ENCODE measurements around the gene ASTN2.

The ASTN2 gene

DNA sequence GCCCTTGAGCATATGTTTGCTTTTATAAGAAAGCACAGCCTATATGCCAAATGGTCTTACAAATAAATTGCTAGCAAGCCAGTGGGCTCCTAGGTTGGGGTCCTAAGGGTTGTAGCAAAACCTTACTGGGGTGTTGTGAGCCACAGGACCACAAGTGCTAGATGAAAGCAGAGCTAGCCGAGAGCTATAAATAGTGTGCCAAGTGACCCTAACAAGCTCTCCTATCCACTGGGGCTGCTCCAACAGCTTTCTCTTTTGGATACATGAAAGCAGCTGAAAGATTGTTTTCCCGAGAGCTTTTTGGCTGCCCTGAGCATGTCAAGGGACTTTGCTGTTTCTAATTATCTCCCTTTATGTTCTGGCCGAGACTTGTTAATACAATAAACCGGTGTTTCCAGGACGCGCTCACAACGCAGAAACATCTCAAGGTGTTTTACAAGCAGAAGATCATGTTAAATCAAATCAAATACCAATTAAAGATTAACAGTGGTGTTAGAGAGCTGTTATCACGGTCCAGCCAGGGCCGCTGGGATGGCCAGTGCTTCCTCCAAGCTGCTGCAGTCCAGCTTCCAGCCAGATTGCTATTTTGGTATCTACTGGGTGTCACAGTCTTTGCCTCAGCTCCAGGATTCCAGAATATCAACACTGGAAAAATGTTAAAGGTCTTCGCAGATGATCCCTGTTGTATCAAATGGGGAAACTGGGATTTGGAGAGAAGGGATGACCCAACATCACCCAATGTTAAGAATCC is 351.0 kb downstream of the ASTN2 start:
- DNase-seq: no peak

DNA sequence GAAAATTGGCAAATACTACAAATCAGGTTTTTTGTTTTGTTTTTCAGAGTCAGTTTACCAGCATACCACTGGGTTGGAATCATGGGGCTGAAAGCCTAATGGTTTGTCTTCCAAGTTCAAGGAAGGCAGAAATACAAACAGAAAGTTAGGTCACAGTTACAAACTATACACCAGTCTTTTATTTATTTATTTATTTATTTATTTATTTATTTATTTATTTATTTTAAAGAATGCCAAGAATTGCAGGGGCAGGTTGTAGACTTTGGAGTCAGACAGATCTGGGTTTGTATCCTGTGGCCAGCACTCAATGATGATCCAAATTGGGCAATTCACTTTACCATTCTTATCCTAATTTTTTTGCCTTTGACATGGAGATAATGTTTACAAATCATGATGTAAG is 353.9 kb downstream of the ASTN2 start:
- no peak for DNase-seq

DNA sequence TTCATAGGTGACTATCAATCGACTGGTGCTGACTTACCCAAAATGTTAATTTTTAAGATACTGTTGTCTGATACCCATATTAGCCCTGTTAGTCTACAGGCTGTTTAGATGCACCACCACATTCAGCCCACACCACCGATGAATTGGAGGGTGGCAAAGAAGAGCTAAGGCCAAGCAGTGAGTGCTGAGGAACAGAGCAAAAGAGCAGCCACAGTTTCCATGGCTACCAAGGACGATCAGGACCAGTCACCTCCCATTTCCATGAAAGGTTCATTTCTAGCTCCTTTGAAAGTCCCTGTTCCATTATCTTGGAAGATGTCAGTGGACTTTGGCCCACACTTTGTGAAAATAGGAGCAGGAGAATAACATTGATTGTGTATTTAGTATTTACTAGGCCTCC is 364.9 kb downstream of the ASTN2 start:
- no peak for DNase-seq

DNA sequence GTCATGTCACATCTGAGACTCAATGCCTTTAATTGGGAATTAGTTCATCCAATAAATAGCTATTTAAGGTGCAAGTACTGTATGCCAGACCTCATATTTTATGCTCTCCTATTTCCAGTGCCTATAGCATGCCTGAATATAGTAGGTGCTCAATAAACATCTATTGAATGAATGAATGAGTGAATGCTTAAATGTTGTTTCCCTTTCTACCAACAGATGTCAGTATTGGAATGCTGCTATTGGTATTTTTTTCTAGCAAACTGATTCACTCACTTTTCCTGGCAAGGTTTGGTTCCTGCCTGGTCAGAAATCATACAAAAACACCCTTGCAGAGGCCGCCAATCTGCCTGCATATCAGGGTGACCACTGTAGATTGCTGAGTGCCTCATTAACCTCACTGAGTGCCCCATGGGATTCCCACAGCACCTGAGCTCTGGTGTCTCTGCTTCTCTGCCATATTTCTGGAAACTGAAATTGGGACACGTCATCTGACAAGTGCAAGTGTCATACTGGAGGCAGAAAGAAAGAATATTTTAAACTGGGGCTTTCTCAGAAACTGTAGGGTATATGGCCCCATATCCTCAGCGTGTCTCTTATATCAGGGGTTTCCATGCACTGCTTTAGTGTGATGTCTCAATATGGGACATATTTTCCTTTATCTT is 368.1 kb downstream of the ASTN2 start:
- DNase-seq: no peak

DNA sequence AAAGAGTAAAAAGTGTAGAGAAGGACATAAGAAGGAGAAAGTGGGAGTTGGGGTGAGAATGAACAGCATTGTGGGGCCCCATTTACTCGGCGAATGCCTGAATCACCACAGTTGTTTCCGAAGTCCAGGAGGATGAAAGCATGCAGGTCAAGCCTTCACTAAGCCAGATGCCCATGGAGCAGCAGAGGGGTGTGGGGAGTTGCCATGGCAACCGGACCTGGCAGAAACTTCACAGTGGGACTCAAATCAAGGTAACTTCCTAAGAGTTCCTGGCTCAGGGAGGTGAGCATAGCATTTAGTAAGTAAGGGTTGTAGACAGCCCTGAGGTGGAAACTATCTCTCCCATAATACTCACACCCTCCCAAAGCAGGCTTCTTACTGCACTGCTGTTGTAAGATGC is 370.6 kb downstream of the ASTN2 start:
- no peak for DNase-seq

DNA sequence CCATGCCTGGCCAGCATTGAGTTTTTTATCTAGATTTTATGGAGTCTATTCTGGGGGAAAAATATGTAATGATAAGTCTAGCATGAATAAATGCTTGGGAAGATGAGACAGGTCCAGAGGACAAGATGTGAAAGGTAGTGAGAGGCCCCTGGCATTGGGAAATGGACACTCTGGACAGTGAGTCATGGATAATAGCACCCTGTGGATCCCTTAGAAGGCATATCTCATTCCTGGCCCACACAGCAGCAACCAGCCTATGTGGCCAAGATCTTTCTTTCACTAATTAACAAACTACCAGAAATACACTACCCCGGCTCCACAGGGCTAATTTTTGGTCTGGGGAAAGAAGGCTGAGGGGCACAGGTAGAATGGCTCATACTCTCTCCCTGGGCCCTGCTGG is 371.7 kb downstream of the ASTN2 start:
- DNase-seq: no peak

DNA sequence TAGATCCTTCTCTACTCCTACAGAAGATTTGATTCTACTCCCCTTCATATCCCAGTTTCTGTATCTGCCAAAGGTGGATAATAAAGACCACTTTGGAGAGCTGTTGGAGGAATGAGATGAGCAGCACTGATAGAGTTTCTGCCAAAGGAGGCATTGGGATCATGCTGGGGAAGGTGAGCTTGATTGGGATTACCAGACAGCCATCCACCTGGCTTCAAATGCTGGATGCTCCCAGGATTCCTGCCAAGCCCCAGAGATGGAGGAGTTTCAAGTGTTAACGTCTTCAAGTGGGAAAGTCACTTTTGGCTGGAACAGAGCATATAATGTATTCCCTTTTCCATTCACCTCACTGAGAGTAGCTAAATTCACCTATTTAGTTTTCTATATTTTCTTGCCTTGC is 379.3 kb downstream of the ASTN2 start:
- no peak for DNase-seq

DNA sequence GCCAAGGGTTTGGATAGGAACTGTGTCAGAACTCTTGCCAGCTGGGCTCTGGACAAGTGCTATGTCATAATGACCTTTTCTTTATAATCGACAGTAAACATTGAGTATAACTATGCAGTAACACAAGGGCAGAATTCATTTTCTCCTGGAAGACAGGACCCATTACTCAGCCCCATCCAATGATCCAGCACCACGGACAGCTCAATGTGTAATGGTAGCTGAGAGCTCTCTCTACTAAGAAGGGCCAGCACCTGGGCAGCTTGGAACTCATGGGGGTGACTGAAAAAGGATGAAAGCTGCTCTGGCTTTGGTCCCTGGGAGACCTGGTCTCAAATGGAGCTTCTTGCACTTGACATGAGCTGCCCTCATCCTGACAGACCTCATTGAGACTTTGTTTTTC is 380.0 kb downstream of the ASTN2 start:
- no peak for DNase-seq

DNA sequence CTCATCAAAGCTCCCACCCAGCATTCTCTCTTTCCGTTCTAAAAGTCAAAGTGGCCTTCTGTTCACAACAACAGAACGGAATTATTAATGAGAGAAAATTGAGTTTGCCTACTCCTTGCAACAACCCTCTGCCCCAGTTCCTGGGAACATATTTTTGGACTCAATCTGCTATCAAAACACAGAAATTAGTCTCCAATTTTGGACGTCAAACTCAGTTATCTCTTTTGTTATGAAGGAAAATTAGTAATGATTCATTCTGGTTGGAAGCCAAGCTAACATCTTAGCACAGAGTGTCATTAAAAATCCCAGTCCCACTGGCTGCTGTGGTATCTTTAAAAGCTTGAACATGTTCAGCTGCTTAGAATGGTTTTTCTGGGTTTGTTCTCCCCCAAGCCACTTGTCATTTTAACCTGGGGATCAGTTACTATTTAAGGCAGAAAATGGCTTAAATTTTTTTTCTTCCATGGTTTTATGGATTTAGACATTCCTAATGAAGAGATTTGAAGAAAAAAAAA is 384.5 kb downstream of the ASTN2 start:
- no peak for DNase-seq

DNA sequence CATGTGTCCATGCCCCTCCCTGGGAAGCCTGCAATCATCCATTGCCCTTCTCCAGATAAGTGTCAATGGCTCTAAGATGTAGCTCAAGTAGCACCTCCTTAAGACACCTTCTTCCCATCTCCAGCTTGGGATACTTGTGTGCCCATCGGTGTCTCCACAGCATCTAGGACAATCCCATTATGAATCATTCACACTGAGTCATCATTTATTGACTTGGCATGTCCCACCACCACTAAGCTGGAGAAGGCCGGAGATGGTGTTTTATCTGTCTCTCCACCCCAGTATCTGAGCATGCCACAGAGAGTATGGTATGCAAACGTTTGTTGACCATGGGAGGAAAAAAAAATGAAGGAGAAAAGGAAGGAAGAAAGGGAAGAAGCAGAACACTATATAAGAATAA is 385.5 kb downstream of the ASTN2 start:
- DNase-seq: no peak

DNA sequence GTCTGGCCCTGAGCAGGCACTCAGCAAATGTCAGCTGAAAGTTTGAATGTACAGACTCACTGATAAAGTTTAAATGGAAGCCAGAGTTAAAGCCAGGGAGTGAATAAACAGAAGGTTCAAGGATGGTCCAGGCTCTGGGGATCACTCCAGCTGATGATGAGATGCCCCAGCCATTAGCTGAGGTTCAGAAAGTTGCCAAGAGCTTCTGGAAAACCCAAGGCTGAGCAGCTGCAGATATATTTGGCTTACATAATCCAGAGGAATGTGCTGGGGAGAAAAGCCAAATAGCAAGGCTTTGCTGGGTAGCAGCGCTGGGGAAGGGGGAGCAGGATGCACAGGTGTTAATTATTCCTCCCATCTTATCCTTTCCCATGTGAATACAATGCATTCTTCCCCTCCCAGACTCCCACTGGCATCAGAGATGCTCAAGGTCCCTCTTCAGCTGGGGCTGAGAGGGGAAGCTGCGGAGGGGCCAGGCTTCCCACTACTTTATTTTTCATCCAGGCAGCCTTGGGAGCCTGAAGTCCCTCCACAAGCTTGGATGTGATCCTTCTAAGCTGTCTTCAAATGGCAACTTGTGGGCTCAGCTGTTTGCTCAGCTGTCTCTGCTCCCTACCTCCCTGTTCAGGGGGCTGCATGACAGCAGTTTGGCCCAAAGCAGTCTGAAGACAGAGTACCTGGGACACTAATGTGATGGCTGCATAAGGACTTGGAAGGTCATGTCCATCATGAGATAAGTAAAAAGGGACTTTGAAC is 386.6 kb downstream of the ASTN2 start:
- no peak for DNase-seq

DNA sequence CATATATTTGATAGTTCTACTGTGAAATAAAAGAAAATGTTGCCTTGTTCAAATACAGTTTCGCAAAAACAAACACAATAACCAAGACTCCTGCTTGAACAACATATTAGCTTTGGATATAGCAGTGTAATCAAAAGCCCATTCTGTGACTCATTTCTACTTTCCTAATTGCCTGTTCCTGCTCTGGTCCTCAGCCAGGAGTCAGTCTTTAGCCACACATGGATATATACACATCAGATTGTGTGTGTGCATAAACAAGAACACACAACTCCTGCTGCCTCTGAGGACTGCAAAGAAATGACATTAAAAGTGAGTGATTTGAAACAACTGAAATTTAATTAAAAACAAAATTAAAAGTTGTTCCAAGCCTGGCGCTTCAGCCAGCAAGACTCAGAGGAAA is 393.0 kb downstream of the ASTN2 start:
- DNase-seq: no peak

DNA sequence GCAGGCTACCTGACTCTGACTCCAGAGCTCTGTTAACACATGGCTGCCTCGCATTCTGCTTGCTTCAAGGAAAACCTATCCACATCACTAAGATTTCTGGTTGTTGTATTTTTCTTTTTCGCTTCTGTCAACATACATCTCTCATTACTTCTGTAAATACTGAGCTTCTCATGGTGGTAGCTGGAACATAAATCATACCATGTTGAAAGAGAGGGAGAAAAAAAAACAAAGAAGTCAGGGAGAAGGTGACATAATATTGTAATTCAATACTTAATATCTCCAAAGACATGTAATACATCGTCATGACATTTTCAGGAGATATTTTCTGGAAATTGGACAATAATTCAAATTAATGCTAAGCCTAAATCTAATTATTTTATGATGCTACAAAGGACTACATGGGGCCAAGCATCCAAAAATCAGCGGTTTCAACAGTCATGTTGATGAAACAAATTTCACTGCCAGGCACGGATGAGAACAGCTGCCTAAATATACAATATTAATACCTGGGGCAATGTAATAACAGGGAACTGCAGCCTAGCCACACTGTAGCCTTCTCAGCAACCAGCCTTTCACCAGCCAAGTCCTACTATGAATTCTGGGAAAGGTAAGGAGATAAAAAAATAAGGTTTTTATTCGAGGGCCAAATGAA is 395.8 kb downstream of the ASTN2 start:
- no peak for DNase-seq

DNA sequence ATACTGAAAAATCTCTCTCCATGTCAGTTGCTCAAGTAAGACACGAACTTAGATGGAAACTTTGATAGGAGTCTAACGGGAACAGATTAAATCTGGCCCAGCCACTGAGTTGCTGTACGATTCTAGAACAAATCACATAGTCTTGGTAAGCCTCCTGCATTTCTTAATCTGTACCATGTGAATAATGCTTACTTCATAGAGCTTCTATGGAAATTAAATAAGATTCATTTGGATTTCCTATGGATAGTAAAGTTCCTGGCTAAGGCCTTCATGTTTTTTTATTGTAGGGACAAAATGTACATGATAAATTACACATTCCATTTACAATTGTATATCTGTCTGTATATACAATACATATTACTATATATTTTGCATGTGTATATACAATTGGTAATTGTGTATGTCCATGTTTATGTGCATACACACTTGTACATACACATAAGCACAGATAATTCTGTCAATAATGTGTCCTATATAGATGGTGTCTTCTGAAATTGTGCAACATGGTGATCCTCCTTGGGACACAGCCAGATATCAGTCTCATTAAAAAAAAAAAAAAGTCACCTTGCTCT is 397.4 kb downstream of the ASTN2 start:
- DNase-seq: no peak

DNA sequence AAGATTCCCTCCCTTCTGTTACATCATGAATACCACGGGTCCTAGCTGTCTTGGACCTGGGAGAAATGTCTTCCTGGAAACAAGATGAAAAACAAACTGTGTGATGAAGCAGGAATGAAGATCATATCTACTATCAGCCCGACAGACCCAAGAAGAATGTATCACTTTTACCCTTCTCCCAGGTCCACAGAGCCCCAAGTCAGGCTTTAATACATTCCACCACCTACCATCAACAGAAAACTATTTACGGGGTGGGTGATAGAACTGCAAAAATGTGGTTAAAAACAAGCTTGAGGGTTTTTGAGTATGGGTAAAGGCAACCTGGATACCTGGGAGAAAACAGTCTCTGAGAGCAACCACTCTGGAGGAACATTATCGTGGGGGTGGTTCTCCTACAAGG is 400.8 kb downstream of the ASTN2 start:
- no peak for DNase-seq

DNA sequence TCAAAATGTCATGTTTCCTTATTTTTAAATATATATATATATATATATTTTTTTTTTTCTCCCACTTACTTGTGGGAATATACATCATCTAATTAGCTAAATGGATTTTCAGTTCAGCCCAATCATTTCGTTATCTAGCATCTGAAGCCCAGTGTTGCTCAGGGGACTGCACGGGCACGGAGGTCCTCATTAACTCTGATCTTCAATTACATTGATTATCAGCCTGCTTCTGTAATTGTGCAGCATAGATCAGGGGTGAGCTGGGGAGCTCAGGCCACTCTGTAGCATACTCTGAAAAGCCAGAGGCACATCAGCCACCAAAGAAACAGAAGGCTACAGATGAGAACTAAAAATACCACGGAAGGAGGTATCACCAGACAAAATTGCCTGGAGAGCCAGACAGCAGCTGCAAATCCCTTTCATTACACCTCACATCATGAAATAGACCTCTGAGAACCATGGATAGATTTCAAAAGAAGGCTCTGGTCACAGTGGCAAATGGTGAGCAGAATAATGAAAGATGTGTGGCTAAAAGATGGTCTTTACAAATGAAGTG is 401.3 kb downstream of the ASTN2 start:
- DNase-seq: no peak

DNA sequence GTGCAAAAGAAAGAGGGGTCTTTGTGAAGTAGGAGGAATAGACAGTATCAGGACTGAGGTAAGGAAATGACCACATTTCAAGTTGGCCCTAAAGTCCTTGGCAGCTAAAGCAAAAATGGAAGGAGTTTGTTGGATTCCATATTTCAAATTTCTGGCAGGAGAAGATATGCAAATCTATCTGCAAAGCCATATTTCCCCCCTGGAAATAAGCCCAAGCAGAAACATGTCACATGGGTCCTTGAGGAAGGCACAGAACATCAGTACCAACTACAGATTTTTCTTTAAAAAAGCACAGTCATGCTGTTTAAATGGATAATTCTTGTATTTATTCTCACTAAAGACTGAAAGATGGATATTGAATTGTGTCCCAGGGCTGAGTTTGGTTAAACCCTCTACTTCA is 404.8 kb downstream of the ASTN2 start:
- DNase-seq: no peak

DNA sequence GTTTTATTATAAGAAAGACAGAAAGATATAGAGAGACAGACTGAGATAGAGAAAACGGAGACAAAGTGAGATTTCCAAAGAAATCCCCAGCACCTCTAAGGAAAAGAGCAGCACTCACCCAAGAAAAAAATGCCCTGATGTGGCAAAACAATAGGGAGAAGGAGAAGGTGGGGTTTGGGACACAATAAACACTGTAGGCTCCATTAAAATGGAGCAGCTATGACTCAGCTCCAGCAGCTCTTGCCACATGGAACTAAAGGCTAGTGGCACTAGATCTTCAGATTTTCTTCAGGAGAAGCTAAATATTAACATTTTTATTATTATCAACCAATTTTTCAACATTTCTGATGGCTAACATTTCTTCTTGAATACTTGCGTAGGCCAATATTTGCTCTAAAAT is 406.0 kb downstream of the ASTN2 start:
- DNase-seq: no peak

DNA sequence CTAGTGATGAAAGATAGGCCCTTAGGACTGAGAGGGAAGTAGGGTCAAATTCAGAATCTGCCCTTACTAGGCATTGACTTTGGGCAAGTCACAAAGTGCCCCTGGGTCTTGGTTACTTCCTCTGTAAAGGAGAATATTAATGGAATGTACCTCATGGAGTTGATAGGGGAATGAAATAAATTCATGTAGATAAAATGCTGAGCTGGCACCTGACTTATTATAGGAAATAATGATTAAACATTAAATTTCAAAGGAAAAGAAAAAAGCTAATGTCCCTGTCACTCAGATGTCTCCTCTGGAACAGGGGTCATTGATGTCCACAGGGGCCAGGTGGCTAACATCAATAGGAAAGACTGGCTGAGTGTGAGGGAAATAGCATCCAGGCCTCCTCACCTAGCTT is 406.4 kb downstream of the ASTN2 start:
- DNase-seq: no peak

DNA sequence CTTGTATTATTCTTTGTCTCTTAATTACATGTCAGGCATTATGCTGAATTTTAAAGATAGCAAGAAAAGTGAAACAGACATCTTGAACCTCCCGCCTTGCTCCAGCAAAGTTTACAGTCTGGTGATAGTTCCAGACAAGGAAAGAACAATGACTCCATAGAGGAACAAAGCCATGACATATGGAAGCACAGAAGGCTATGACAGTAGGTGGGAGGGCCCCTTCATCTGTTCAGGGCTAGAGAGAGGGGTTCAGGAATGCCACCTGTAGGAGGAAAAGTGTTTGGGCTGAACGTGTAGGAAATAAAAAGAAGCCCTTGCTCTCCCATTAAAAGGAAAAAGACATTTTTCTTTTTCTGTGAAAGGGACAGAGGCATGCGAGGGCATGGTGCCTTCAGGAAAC is 412.2 kb downstream of the ASTN2 start:
- no peak for DNase-seq

DNA sequence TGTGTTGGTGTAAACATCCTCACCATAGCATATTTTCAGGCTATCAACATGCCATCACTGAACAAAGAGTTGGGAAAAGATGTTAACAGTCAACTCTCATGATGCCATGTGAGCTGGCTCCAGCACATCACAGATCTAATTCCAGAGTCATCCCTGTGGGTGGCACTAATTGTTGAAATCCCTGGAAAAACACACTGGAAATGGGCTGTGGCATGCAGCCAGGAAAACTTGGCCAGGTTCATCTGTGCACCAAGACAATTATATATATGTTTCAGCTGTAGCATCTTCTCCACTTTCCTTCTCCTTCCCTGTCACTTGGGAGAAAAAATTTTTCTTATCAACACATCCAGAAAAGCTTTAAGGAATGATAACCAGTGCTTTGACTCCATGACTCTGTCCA is 414.0 kb downstream of the ASTN2 start:
- no peak for DNase-seq

DNA sequence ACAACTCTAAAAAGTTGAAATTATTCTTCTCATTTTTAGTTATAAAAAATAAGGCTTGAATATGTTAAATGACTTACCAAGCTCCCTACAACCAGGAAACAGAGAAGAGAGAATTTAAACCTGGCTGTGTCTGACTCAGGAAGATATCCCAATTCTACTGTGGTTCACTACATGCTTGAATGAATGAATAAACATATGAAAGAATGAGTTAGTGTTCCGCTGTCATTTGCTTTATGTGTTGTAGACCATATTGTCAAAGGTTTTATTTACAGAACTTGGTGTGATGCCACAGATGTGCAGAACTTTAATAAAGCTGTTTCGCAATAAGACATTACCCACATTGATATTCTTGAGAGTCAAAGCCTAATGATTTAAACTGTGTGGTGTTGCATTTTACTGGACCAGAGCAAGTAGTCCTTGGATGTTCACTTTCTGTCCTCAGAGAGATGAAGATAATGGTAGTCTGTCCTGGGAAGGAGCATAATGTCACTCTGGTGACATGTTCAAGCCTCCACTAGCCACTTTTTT is 414.6 kb downstream of the ASTN2 start:
- no peak for DNase-seq

DNA sequence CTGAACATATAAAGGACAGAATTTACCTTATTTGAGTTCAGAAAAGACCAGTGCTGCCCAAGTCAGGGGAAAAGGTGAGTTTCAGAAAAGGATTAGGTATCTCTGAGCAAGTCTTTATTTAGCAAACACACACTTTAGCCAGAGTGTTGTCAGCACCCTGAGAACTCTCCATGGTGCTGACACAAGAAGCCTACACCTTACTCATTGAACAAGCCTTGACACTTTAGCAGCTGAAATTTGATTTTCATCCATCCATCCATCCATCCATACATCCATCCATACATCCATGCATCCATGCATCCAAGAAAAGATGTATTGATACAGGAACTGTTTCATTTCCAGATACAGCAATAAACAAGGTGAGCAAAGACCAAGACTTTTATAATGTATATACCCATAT is 416.6 kb downstream of the ASTN2 start:
- DNase-seq: no peak

Data from activated CD8-positive, alpha-beta memory T cell treated with anti-CD3 and anti-CD28 coated beads, Interleukin-2, amount 50 U/mL, for 4 hours (primary cell).